Pancreas (tissue), 10 donors: ENCODE data around the gene UBE2E2. TPM values are rescaled to one million over a fixed set of nuclear protein-coding genes. Genes with fewer than 3 reads are reported as not detected.

Experiments used
- ATAC-seq, 4 donors: fragments of 200-7000 bp; cut with Tn5 transposase; one replicate each; pipeline versions ENCODE4 v1.8.0 to v1.9.1; 2020; ENCODE audit warnings: mild to moderate bottlenecking in 4 of 4, moderate library complexity in 4 of 4
- DNase-seq, 6 donors: peaks; one replicate each; pipeline ENCODE4 v3.0.0-alpha.2; 2020
- FAIRE-seq: peaks from 2 replicates; lab custom pipeline; 2012; peaks lifted over from hg19 to GRCh38; lab: Jason Lieb, UNC
- H3K27ac ChIP-seq, 4 donors: fragments of 200-600 bp; sonication (generic); 1 replicate in 3 of 4; 2 replicates in 1 of 4; pipeline versions ENCODE4 v1.5.0 to v1.8.0; 2020
- H3K27me3 ChIP-seq, 4 donors: fragments of 200-600 bp; one replicate each; pipeline ENCODE4 v1.8.0; 2021
- H3K36me3 ChIP-seq, 3 donors: fragments of 200-600 bp; sonication (generic) in 1 of 3; one replicate each; pipeline versions ENCODE4 v1.5.0 to v1.8.0; 2020 to 2021
- H3K4me1 ChIP-seq, 3 donors: fragments of 200-600 bp; one replicate each; pipeline ENCODE4 v1.8.0; 2021
- H3K4me3 ChIP-seq, 4 donors: fragments of 200-600 bp; sonication (generic) in 2 of 4; one replicate each; pipeline versions ENCODE4 v1.5.0 to v1.8.0; 2020 to 2021
- H3K9me3 ChIP-seq, 4 donors: fragments of 200-600 bp; one replicate each; pipeline ENCODE4 v1.8.0; 2021
- WGBS, 2 donors: extraction: QIAGEN DNeasy Blood & Tissue Kit; methylation state at CpG; one replicate each; pipeline ENCODE4 v1.1.7; 2013; 5-methylcytosine and 5-hydroxymethylcytosine counted together
- intact Hi-C, 3 donors: fragments of 100-400 bp; cut with DNase I; formaldehyde crosslinking; loops; one replicate each; pipeline versions ENCODE4 v1.11.1 to v1.14.2; 2022
- polyA plus RNA-seq, 2 donors: library from polyadenylated mRNA; stranded (reverse); fragments of 200-250 nt; gene quantifications; one replicate each; pipeline ENCODE4 v1.2.3, GENCODE V29; 2013
- total RNA-seq, 6 donors: library from RNA; stranded (reverse); fragmentation: NEBNext Ultra II Directional in 4 of 6; extraction: Animal tissue kit (Norgen Biotek cat#: 25700) in 4 of 6; gene quantifications; one replicate each; pipeline versions ENCODE4 v1.2.1 to v1.2.4, GENCODE V29; 2021 to 2023
- TF ChIP-seq, protein P1 (sequence below), 4 donors: fragments of 200-600 bp; sonication (generic) in 3 of 4; IDR thresholded peaks; one replicate each; pipeline versions ENCODE4 v1.5.0 to v1.8.0; 2021; ENCODE audit warnings: antibody characterized with exemption in 4 of 4
- donor health status: healthy with polysubstance abuse.
- donor health status: DM: no; HTN: no; CAD: no; lungs with moderate emphysema.
- donor health status: DM: no; HTN: no; CAD: no.
- donor health status: control.
- donor health status: control.
- donor health status: Bipolar disorder and iron deficiency.
- donor health status: DM: yes; HTN: yes; CAD: no.
- donor health status: DM: no; HTN: no; CAD: no.
- donor health status: DM: no; HTN: no; CAD: no.
- donor health status: DM: yes; HTN: yes; CAD: no.

UBE2E2 gene
- total and polyA plus RNA-seq, 8 donors = 3.3 to 11.6 (median 5.8) TPM

DNA sequence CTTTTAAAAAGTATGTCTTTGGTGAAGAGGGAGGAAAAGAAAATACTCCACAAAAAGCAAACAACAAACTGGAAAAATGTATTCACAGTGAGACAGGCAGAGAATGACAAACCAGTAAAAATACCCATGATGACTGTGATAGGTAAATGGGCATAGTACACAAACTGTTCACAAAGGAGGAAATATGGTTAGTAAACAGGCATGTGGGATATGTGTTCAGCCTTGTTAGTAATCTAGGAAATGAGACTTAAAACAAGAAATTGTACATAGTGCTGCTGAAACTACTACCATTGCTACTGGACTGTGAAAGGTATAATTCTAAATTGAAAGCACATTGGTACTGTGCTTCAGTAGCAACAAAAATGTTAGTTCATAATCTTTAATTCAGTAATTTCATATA, 50.1 kb downstream of the UBE2E2 start:
- ATAC-seq (no peak), FAIRE-seq (no peak), DNase-seq (no peak)
- H3K27ac ChIP-seq = no peak overlapping the region
- intact Hi-C loops = no loop called here
- H3K27me3 ChIP-seq = no peaks in the 10 kb centered on the region
- H3K4me3 ChIP-seq = no peak overlapping the region
- TF ChIP-seq, protein P1, sequence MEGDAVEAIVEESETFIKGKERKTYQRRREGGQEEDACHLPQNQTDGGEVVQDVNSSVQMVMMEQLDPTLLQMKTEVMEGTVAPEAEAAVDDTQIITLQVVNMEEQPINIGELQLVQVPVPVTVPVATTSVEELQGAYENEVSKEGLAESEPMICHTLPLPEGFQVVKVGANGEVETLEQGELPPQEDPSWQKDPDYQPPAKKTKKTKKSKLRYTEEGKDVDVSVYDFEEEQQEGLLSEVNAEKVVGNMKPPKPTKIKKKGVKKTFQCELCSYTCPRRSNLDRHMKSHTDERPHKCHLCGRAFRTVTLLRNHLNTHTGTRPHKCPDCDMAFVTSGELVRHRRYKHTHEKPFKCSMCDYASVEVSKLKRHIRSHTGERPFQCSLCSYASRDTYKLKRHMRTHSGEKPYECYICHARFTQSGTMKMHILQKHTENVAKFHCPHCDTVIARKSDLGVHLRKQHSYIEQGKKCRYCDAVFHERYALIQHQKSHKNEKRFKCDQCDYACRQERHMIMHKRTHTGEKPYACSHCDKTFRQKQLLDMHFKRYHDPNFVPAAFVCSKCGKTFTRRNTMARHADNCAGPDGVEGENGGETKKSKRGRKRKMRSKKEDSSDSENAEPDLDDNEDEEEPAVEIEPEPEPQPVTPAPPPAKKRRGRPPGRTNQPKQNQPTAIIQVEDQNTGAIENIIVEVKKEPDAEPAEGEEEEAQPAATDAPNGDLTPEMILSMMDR (IDR thresholded peaks at IDR 0.05) = no peak
- no peaks in the 10 kb centered on the region for H3K9me3 ChIP-seq
- H3K36me3 ChIP-seq = no peaks in the 10 kb centered on the region
- no peaks in the 10 kb centered on the region for H3K4me1 ChIP-seq

DNA sequence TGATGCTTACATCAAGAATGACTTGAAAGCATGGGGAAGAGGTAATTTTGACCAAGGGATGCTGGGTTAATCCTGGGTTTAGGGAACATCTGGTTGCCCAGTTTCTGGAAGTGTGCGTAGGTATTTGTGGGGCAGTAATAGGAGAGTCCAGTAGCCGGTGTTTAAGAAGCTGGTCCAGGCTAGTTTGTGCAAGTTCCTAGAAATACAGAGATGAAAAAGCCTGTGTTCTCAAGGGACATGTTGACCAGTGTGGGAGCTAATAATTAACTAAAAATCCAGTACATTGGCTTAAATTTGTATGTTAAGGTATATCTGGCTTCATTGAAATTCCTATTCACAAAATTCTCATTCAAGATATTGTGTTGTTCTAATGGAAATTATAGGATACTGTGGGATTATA, 51.2 kb downstream of the UBE2E2 start:
- no peaks in the 10 kb centered on the region for H3K27me3 ChIP-seq
- H3K36me3 ChIP-seq = no peaks in the 10 kb centered on the region
- H3K4me3 ChIP-seq = no peak overlapping the region
- no peaks in the 10 kb centered on the region for H3K4me1 ChIP-seq
- no peaks in the 10 kb centered on the region for H3K9me3 ChIP-seq
- WGBS, 2 donors = 53 to 55% methylated on average over 2 of the region's 2 CpGs
- DNase-seq (no peak), FAIRE-seq (no peak), ATAC-seq (peak in 3 of 4 donors; percentile 65 to 74 (median 74))
- TF ChIP-seq, protein P1 (IDR thresholded peaks at IDR 0.05) = no peak
- H3K27ac ChIP-seq = no peak overlapping the region
- intact Hi-C loops = no loop called here

DNA sequence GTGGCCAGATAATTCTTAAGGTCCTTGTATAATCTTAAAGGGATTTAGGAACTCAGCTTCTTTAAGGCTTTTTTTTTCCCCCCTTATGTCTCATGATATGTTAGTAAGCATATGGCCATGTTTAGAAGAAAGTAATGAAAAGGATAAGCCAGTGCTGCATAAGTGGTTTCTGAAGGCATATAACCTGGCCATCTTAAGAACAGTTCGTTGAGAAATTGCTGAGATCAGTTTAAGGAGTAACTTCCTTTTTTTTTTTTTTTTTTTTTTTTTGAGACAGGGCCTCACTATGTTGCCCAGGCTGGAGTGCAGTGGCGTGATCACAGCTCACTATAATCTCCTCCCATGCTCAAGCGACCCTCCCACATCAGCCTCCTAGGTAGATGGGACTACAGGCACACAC, 51.7 kb downstream of the UBE2E2 start:
- Histone ChIP-seq H3K27ac (no peak overlapping the region), H3K4me3 (no peak overlapping the region), H3K4me1 (no peaks in the 10 kb centered on the region), H3K27me3 (no peaks in the 10 kb centered on the region), H3K9me3 (no peaks in the 10 kb centered on the region), H3K36me3 (no peaks in the 10 kb centered on the region)
- intact Hi-C loops = no loop called here
- ATAC-seq (no peak), FAIRE-seq (no peak), DNase-seq (no peak)
- 90 to 91% methylated on average over 3 of the region's 3 CpGs for WGBS, 2 donors
- TF ChIP-seq, protein P1 (IDR thresholded peaks at IDR 0.05) = no peak

DNA sequence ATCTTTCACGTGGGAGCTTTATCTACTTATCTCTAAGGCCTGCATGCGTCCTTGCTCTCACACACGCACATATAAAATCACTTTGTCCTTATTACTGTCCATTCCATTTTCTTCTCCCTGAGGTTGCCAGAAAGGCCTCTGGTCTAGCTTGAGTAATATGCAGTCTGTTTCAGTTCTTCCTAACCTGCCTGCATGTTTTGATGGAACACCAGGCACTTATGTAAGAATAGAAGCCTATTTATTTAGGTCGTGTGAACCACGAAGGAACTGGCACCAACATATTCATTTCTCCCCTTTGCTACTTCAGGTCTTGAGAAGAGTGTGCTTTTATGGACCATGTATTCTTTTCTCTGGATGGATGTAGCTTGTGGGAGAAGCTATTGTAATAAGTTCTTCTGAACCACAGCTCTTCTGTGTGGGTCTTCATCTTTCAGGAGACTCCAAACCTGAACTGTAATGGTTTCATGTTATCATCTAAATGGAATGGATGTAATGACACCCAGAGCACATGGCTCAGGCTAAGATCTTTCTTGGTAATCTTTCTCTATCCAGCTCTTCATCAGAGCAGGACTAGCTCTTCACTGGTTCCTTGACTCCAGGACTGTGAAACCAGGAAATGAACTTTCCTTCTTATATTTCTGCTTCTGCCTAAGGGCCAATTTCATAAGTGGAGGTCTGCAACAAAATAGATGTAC, 53.8 kb downstream of the UBE2E2 start:
- DNase-seq (no peak), FAIRE-seq (no peak), ATAC-seq (peak in 3 of 4 donors; percentile 14 to 22 (median 18))
- no peak overlapping the region for H3K4me3 ChIP-seq
- no peaks in the 10 kb centered on the region for H3K4me1 ChIP-seq
- 38 to 42% methylated on average over 5 of the region's 5 CpGs for WGBS, 2 donors
- H3K27ac ChIP-seq = no peak overlapping the region
- no peaks in the 10 kb centered on the region for H3K27me3 ChIP-seq
- intact Hi-C loops = no loop called here
- H3K36me3 ChIP-seq = no peaks in the 10 kb centered on the region
- H3K9me3 ChIP-seq = no peaks in the 10 kb centered on the region
- TF ChIP-seq, protein P1 (IDR thresholded peaks at IDR 0.05) = no peak

DNA sequence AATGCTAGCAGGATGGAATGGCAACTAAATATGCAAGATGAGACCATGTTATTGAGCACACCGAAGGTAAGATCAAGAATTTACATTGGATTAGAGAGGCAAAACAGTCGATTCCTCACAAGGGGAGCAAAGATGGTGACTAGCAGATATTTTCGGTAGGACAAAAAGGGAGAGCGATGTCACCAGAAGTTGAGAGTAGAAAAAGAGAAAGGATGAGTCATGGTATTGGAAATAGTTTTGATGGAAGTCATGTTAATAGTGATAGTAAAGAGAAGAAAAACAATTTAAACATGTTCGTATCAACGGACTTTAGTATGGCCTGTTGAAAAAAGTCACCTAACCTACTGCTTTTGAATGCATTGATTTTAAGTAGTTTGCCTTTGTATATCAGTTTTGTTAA, 55.0 kb downstream of the UBE2E2 start:
- H3K36me3 ChIP-seq = no peaks in the 10 kb centered on the region
- DNase-seq (no peak), ATAC-seq (no peak), FAIRE-seq (no peak)
- H3K27ac ChIP-seq = no peak overlapping the region
- H3K9me3 ChIP-seq = no peaks in the 10 kb centered on the region
- no peaks in the 10 kb centered on the region for H3K27me3 ChIP-seq
- intact Hi-C loops = no loop called here
- H3K4me3 ChIP-seq = no peak overlapping the region
- no peaks in the 10 kb centered on the region for H3K4me1 ChIP-seq
- TF ChIP-seq, protein P1 (IDR thresholded peaks at IDR 0.05) = no peak
- WGBS, 2 donors = 96 to 97% methylated on average over 6 of the region's 6 CpGs
